Activated CD8-positive, alpha-beta memory T cell treated with anti-CD3 and anti-CD28 coated beads, Interleukin-2, amount 50 U/mL, for 1 hour (primary cell): ENCODE measurements around the gene MOCS2.

Experiments used
- DNase-seq: peaks from one replicate; pipeline ENCODE4 v3.0.0-alpha.2; 2020; ENCODE audit errors: extremely low read depth

Gene MOCS2

GRCh38 chr5:53095217-53095616 is 14.3 kb downstream of the MOCS2 start:
- no peak for DNase-seq

GRCh38 chr5:53092242-53092641 is 17.3 kb downstream of the MOCS2 start:
- no peak for DNase-seq

GRCh38 chr5:53091289-53091688 is 18.3 kb downstream of the MOCS2 start:
- DNase-seq, result no peak

GRCh38 chr5:53090229-53090628 is 19.3 kb downstream of the MOCS2 start:
- DNase-seq, result no peak

GRCh38 chr5:53089481-53089991 is 20.0 kb downstream of the MOCS2 start:
- no peak for DNase-seq

GRCh38 chr5:53087621-53088121 is 21.9 kb downstream of the MOCS2 start:
- no peak for DNase-seq

GRCh38 chr5:53087171-53087570 is 22.4 kb downstream of the MOCS2 start:
- no peak for DNase-seq

GRCh38 chr5:53084546-53085255 is 24.9 kb downstream of the MOCS2 start:
- no peak for DNase-seq

- DNase-seq, result no peak
Measured at GRCh38 chr5:53083927-53084326, 25.6 kb downstream of the MOCS2 start.

GRCh38 chr5:53080271-53080670 is 29.3 kb downstream of the MOCS2 start:
- DNase-seq, result no peak

GRCh38 chr5:53076014-53076583 is 33.5 kb downstream of the MOCS2 start:
- DNase-seq, result no peak

GRCh38 chr5:53073348-53073747 is 36.2 kb downstream of the MOCS2 start:
- no peak for DNase-seq

GRCh38 chr5:53071738-53072137 is 37.8 kb downstream of the MOCS2 start:
- no peak for DNase-seq

GRCh38 chr5:53071298-53071697 is 38.3 kb downstream of the MOCS2 start:
- DNase-seq, result no peak

GRCh38 chr5:53069626-53070025 is 39.9 kb downstream of the MOCS2 start:
- no peak for DNase-seq

GRCh38 chr5:53068291-53068836 is 41.2 kb downstream of the MOCS2 start:
- no peak for DNase-seq

- no peak for DNase-seq
Measured at GRCh38 chr5:53067641-53068040, 41.9 kb downstream of the MOCS2 start.

- DNase-seq, result no peak
Measured at GRCh38 chr5:53066088-53066487, 43.5 kb downstream of the MOCS2 start.

- DNase-seq, result no peak
Measured at GRCh38 chr5:53063791-53064190, 45.8 kb downstream of the MOCS2 start.

- no peak for DNase-seq
Measured at GRCh38 chr5:53063176-53063575, 46.4 kb downstream of the MOCS2 start.

- DNase-seq, result no peak
Measured at GRCh38 chr5:53059281-53059680, 50.3 kb downstream of the MOCS2 start.

- no peak for DNase-seq
Measured at GRCh38 chr5:53055365-53055764, 54.2 kb downstream of the MOCS2 start.

GRCh38 chr5:53053364-53053763 is 56.2 kb downstream of the MOCS2 start:
- no peak for DNase-seq
